Ishikawa (cell line): ENCODE measurements around the gene CCDC9B.

Experiments used
- CEBPB ChIP-seq: IDR thresholded peaks from 2 replicates; pipeline ENCODE4 v1.6.1; 2012
- CREB1 ChIP-seq: IDR thresholded peaks from 2 replicates; pipeline ENCODE4 v1.6.1; 2012; ENCODE audit warnings: low read depth
- EGR1 ChIP-seq: IDR thresholded peaks from 2 replicates; pipeline ENCODE4 v1.6.1; 2012
- EP300 ChIP-seq: IDR thresholded peaks from 2 replicates; pipeline ENCODE4 v1.6.1; 2012; ENCODE audit warnings: borderline replicate concordance
- FOXM1 ChIP-seq: IDR thresholded peaks from 2 replicates; pipeline ENCODE4 v1.6.1; 2012; ENCODE audit warnings: low read depth, borderline replicate concordance
- NFIC ChIP-seq: IDR thresholded peaks from 2 replicates; pipeline ENCODE4 v1.6.1; 2012
- RAD21 ChIP-seq: IDR thresholded peaks from 2 replicates; pipeline ENCODE4 v1.6.1; 2012; ENCODE audit warnings: low read depth
- REST ChIP-seq: IDR thresholded peaks from 2 replicates; pipeline ENCODE4 v1.6.1; 2012; ENCODE audit warnings: low read depth, mild to moderate bottlenecking
- TAF1 ChIP-seq: IDR thresholded peaks from 2 replicates; pipeline ENCODE4 v1.6.1; 2012; ENCODE audit warnings: low read depth, mild to moderate bottlenecking
- TCF12 ChIP-seq: IDR thresholded peaks from 2 replicates; pipeline ENCODE4 v1.6.1; 2012; ENCODE audit warnings: low read depth
- TEAD4 ChIP-seq: IDR thresholded peaks from 2 replicates; pipeline ENCODE4 v1.6.1; 2012
- YY1 ChIP-seq: IDR thresholded peaks from 2 replicates; pipeline ENCODE4 v1.6.1; 2012; ENCODE audit warnings: low read depth
- ZBTB7A ChIP-seq: IDR thresholded peaks from 2 replicates; pipeline ENCODE4 v1.6.1; 2012; ENCODE audit warnings: low read depth
- TF ChIP-seq, protein P1 (sequence below): IDR thresholded peaks from 2 replicates; pipeline ENCODE4 v1.6.1; 2012
- TF ChIP-seq, protein P2 (sequence below): IDR thresholded peaks from 2 replicates; pipeline ENCODE4 v1.6.1; 2012

Gene CCDC9B

DNA sequence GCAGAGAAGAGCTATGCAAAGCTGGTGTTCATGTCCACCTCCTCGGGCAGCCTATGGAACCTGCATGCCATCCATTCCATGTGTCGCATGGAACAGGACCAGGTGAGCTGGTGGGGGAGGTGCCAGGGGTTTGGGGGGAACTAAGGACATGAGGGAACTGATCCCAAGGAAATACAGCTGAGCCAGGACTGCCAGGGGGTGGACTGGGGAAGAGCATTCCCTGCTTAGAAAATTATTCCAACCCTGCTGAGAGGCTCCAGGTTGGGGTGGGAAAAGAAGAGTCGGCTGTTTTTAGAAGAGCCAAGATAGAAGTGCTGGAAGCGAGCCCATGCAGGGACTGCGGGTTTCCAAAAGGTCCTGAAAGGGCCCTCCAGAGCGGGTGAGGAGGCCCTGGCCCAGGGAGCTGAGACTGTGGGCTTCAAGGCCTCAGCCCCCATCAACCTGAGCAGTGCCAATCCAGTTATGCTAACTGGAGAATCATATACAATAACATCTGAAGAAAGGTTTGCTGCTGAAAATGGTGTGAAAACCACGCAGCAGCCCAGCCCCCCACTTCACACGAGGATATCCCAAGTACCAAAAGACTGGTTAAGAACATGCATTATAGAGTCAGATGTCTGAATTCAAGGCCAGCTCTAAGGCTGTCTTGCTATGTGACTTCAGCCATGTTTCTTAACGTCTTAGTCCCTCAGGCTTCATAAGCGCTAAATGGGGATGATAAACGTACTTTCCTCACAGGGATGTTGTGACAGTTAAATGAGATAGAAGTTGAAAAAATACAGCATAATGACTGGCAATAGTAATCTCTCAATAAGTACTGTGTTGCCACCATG is 25.1 kb upstream of the CCDC9B start:
- TF ChIP-seq TCF12 = no peak
- no peak for TF ChIP-seq ZBTB7A
- TF ChIP-seq FOXM1 = no peak
- TF ChIP-seq EGR1 = no peak
- TF ChIP-seq NFIC = no peak
- TF ChIP-seq TAF1 = no peak
- no peak for TF ChIP-seq CEBPB
- no peak for TF ChIP-seq EP300
- no peak for TF ChIP-seq CREB1
- TF ChIP-seq REST = no peak
- TF ChIP-seq, protein P1, sequence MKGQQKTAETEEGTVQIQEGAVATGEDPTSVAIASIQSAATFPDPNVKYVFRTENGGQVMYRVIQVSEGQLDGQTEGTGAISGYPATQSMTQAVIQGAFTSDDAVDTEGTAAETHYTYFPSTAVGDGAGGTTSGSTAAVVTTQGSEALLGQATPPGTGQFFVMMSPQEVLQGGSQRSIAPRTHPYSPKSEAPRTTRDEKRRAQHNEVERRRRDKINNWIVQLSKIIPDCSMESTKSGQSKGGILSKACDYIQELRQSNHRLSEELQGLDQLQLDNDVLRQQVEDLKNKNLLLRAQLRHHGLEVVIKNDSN = no peak
- TF ChIP-seq YY1 = no peak
- TF ChIP-seq, protein P2, sequence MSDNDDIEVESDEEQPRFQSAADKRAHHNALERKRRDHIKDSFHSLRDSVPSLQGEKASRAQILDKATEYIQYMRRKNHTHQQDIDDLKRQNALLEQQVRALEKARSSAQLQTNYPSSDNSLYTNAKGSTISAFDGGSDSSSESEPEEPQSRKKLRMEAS = no peak
- TF ChIP-seq TEAD4 = no peak
- no peak for TF ChIP-seq RAD21

- no peak for TF ChIP-seq EP300
- TF ChIP-seq YY1 = no peak
- no peak for TF ChIP-seq EGR1
- TF ChIP-seq NFIC = no peak
- TF ChIP-seq, protein P2 = no peak
- TF ChIP-seq ZBTB7A = no peak
- TF ChIP-seq FOXM1 = no peak
- TF ChIP-seq CREB1 = no peak
- TF ChIP-seq CEBPB = no peak
- no peak for TF ChIP-seq RAD21
- TF ChIP-seq, protein P1 = no peak
- no peak for TF ChIP-seq TCF12
- TF ChIP-seq TAF1 = no peak
- no peak for TF ChIP-seq REST
- TF ChIP-seq TEAD4 = no peak
Observed at GRCh38 chr15:40365016-40365415, 24.3 kb upstream of the CCDC9B start.

GRCh38 chr15:40364251-40364650 is 23.5 kb upstream of the CCDC9B start:
- TF ChIP-seq YY1 (no peak), NFIC (no peak), TAF1 (no peak), TCF12 (no peak), CREB1 (no peak), RAD21 (no peak), FOXM1 (no peak), EGR1 (no peak), EP300 (no peak), ZBTB7A (no peak), TEAD4 (no peak), CEBPB (no peak)
- TF ChIP-seq, protein P1 = no peak
- TF ChIP-seq, protein P2 = no peak

GRCh38 chr15:40363611-40364010 is 22.9 kb upstream of the CCDC9B start:
- TF ChIP-seq EP300 (no peak), RAD21 (no peak), EGR1 (no peak), CREB1 (no peak), YY1 (no peak), TAF1 (no peak), CEBPB (no peak), TEAD4 (no peak), ZBTB7A (no peak), NFIC (no peak), TCF12 (no peak), FOXM1 (no peak), REST (no peak)
- TF ChIP-seq, protein P2 = no peak
- TF ChIP-seq, protein P1 = no peak
